Measurements from ENCODE around the gene IKZF4.

IKZF4 gene

DNA sequence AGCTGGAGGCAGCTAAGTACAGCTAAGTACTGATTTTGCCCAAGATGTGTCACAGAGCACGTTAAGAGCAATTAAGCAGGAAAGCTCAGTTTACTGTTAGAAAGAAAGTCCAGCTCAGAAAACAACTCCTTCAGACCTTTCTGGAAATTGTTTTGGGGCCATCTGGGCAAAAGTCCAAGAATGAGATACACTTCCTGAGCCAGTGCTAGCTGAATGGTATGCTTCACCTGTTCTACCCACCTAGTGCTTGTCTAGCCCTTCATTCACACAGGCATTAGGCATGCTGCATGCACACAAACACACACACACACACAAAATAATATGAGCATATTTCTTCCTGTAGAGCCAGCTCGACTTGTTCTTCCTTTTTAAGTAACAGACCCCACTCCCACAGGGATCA, 6.6 kb upstream of the IKZF4 start:
- H3K27ac Mint-ChIP-seq, result peak overlapping the region in 1 of 2 donors; percentile 67
- H3K27me3 Mint-ChIP-seq, result no peaks in the 10 kb centered on the region
- peaks cover 51% of the 10 kb centered on the region for H3K4me1 Mint-ChIP-seq
- ATAC-seq (no peak), DNase-seq (no peak)
- H3K9me3 Mint-ChIP-seq, result no peaks in the 10 kb centered on the region
- H3K4me3 Mint-ChIP-seq, result no peak overlapping the region

DNA sequence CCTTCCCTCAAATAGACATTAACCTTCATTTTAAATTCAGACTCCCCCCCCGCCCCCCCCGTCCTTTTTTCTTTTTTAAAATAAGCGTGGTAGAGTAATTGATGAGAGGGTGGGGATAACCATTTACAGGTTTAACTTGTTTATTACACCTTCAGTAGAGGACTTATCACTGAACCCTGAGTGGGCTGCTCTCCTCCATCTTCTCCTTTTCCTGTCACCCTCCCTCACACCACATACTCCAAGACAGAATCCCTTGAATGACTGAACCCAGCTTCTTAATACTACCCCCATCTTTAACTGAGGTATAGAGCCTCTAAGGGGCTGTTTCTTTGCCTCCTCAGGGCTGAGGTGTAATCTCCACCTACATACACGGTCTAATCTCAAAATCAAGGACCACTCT, 3.7 kb upstream of the IKZF4 start:
- H3K4me3 Mint-ChIP-seq, result no peak overlapping the region

GRCh38 chr12:56018356-56018755, 2.5 kb upstream of the IKZF4 start:
- Mint-ChIP-seq H3K4me1 (peaks cover 60% of the 10 kb centered on the region), H3K9me3 (no peaks in the 10 kb centered on the region), H3K27ac (no peak overlapping the region), H3K4me3 (no peak overlapping the region), H3K27me3 (no peaks in the 10 kb centered on the region)
- ATAC-seq, result no peak
- no peak for DNase-seq

More for the DNA sequence above, 3.7 kb upstream of the IKZF4 start:
- Mint-ChIP-seq H3K27me3 (no peaks in the 10 kb centered on the region), H3K4me1 (peaks cover 49% of the 10 kb centered on the region), H3K9me3 (no peaks in the 10 kb centered on the region), H3K27ac (no peak overlapping the region)
- no peak for ATAC-seq
- DNase-seq, result no peak

GRCh38 chr12:56021889-56022497, 1.1 kb downstream of the IKZF4 start:
- ATAC-seq, result peak; percentile 11
- no peak for DNase-seq
- no peaks in the 10 kb centered on the region for H3K9me3 Mint-ChIP-seq

GRCh38 chr12:56028511-56029165, 7.8 kb downstream of the IKZF4 start:
- Mint-ChIP-seq H3K27ac (peak overlapping the region in 1 of 2 donors; percentile 2), H3K4me1 (peaks cover 85% of the 10 kb centered on the region), H3K4me3 (peak overlapping the region in 1 of 2 donors; percentile 19), H3K9me3 (no peaks in the 10 kb centered on the region), H3K27me3 (no peaks in the 10 kb centered on the region)
- no peak for ATAC-seq
- DNase-seq, result no peak

More at GRCh38 chr12:56021889-56022497, 1.1 kb downstream of the IKZF4 start:
- Mint-ChIP-seq H3K4me3 (peak overlapping the region; percentile 95 to 99), H3K4me1 (peaks cover 65% of the 10 kb centered on the region), H3K27ac (peak overlapping the region; percentile 97 to 100), H3K27me3 (no peaks in the 10 kb centered on the region)

DNA sequence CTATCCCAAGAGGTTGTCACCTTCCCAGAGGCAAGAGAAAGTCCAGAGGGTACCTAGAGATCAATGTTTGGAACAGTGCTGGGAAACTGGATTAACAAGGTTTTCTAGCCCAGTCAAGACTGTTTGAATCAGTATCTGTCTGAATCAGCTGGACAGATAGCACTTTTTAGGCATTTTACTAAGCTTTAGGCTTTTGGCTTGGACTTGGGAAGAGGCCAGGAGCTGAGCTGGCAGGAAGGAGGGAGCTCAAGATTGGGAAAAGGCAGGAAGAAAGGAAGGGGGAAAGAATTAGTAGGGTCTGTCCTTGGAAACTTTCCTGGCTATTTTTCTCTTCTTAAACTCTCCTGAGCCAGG, 8.3 kb downstream of the IKZF4 start:
- Mint-ChIP-seq H3K9me3 (no peaks in the 10 kb centered on the region), H3K4me1 (peaks cover 86% of the 10 kb centered on the region), H3K27ac (no peak overlapping the region), H3K27me3 (no peaks in the 10 kb centered on the region), H3K4me3 (peak overlapping the region in 1 of 2 donors; percentile 19)
- DNase-seq, result no peak
- ATAC-seq, result no peak

GRCh38 chr12:56029666-56030293, 8.9 kb downstream of the IKZF4 start:
- Mint-ChIP-seq H3K4me3 (no peak overlapping the region), H3K9me3 (no peaks in the 10 kb centered on the region), H3K4me1 (peaks cover 92% of the 10 kb centered on the region), H3K27ac (no peak overlapping the region), H3K27me3 (no peaks in the 10 kb centered on the region)
- ATAC-seq (peak; percentile 24), DNase-seq (peak; percentile 41 to 44)

- peak overlapping the region; percentile 30 to 70 for H3K27ac Mint-ChIP-seq
- ATAC-seq, result peak; percentile 56
These were observed 11.1 kb downstream of the IKZF4 start for GRCh38 chr12:56031987-56032386.

GRCh38 chr12:56034586-56035332, 13.9 kb downstream of the IKZF4 start:
- ATAC-seq (peak; percentile 89), DNase-seq (peak; percentile 67 to 84)
- Mint-ChIP-seq H3K4me1 (peaks cover 99% of the 10 kb centered on the region), H3K4me3 (peak overlapping the region; percentile 71 to 75), H3K9me3 (no peaks in the 10 kb centered on the region), H3K27me3 (no peaks in the 10 kb centered on the region), H3K27ac (peak overlapping the region; percentile 79 to 92)

More at GRCh38 chr12:56031987-56032386, 11.1 kb downstream of the IKZF4 start:
- DNase-seq, result peak; percentile 38 to 48
- Mint-ChIP-seq H3K9me3 (no peaks in the 10 kb centered on the region), H3K27me3 (no peaks in the 10 kb centered on the region), H3K4me3 (peak overlapping the region; percentile 69 to 72), H3K4me1 (peaks cover 99% of the 10 kb centered on the region)

DNA sequence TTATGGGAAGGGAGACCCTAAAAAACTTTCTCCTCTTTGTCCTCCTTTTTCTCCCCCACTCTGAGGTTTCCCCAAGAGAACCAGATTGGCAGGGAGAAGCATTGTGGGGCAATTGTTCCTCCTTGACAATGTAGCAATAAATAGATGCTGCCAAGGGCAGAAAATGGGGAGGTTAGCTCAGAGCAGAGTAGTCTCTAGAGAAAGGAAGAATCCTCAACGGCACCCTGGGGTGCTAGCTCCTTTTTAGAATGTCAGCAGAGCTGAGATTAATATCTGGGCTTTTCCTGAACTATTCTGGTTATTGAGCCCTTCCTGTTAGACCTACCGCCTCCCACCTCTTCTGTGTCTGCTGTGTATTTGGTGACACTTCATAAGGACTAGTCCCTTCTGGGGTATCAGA, 16.3 kb downstream of the IKZF4 start:
- peaks cover 93% of the 10 kb centered on the region for H3K4me1 Mint-ChIP-seq
- ATAC-seq, result no peak
- H3K4me3 Mint-ChIP-seq, result peak overlapping the region; percentile 75 to 78
- no peaks in the 10 kb centered on the region for H3K27me3 Mint-ChIP-seq
- H3K27ac Mint-ChIP-seq, result peak overlapping the region in 1 of 2 donors; percentile 96
- H3K9me3 Mint-ChIP-seq, result no peaks in the 10 kb centered on the region
- DNase-seq, result no peak

- Mint-ChIP-seq H3K27me3 (no peaks in the 10 kb centered on the region), H3K9me3 (no peaks in the 10 kb centered on the region), H3K27ac (peak overlapping the region in 1 of 2 donors; percentile 21), H3K4me1 (peaks cover 90% of the 10 kb centered on the region), H3K4me3 (peak overlapping the region; percentile 60 to 63)
- ATAC-seq (no peak), DNase-seq (no peak)
These were observed 17.3 kb downstream of the IKZF4 start for GRCh38 chr12:56038022-56038655.

DNA sequence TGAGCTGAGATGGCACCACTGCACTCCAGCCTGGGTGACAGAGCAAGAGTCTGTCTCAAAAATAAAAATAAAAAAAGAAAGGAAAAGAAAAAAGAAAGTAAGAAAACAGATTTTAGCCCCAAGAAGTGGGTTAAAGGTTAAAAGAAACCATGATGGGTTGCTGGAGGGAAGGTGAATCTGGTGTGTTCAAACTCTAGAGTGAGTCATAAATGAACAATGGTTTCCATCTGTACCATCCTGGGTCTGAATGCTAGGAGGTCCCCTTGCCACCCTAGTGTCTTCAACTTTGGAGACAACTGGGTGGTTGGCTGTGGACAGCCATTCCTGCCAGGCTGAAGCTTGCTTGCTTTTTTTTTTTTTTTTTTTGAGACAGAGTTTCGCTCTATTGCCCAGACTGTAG, 19.3 kb downstream of the IKZF4 start:
- Mint-ChIP-seq H3K4me3 (peak overlapping the region; percentile 93 to 100), H3K27ac (peak overlapping the region; percentile 86 to 95), H3K27me3 (no peaks in the 10 kb centered on the region), H3K9me3 (no peaks in the 10 kb centered on the region), H3K4me1 (peaks cover 84% of the 10 kb centered on the region)
- DNase-seq (peak; percentile 16 to 40), ATAC-seq (peak; percentile 47)

- ATAC-seq (peak; percentile 8), DNase-seq (no peak)
- H3K9me3 Mint-ChIP-seq, result no peaks in the 10 kb centered on the region
- H3K4me3 Mint-ChIP-seq, result peak overlapping the region; percentile 93 to 100
- peaks cover 81% of the 10 kb centered on the region for H3K4me1 Mint-ChIP-seq
- peak overlapping the region; percentile 94 to 95 for H3K27ac Mint-ChIP-seq
- no peaks in the 10 kb centered on the region for H3K27me3 Mint-ChIP-seq
These were observed 20.2 kb downstream of the IKZF4 start for GRCh38 chr12:56040963-56041551.

DNA sequence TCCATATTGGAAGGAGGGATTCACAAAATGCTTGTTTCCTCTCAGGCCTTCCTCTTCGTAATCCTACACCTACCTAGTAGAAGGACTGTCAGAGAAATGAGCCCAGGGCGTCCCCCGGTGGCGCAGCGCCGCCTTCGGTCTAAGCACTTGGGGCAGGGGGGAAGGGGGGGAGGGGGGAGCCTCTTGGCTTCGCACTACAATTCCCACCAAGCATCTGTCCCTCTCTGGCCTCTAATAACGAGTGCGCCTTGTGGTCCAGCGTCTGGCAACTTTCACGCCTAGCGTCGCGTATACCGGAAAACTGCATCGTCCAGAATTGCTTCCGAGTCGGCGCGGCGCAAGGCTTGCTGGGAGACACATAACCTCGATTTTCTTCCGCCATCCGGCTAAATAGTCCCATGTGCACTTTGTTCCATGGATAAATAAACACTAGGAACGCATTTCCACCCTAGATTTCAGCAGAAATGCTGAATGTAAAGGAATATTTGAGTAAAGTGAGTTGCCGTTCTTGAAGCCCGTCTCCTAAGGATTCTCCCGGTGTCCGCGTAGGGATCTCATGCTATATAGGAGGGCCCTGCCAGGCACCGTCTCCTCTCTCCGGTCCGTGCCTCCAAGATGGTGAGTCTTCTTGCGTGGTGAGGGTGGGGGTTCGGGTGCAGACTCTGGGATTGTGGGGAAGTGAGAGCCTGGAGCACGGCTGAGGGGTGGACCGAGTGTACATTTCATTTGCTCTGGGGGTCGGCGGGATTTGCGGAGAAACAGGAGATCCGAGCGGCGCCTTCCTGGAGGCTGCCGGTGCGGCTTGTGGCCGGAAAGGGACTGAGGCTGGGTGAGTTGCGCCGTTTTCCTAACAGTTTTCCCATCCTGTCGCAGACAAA, 20.9 kb downstream of the IKZF4 start, which contains the start of gene RPS26:
RPS26 (plus strand) TSS at position 367 of the 878 bp plus-strand sequence; CDS start at position 616, 249 bp downstream.
- Mint-ChIP-seq H3K27ac (peak within 1 kb of the TSS; percentile 98 to 99), H3K27me3 (no peaks in the 10 kb centered on the region), H3K9me3 (no peaks in the 10 kb centered on the region), H3K4me3 (peak within 1 kb of the TSS; percentile 93 to 100), H3K4me1 (peaks cover 81% of the 10 kb centered on the region)
- DNase-seq, result peak; percentile 92 to 96
- peak; percentile 94 for ATAC-seq

Data from stimulated activated naive CD8-positive, alpha-beta T cell treated with anti-CD3 and anti-CD28 coated beads, Interleukin-15, amount 100 ng/mL, for 72 hours (primary cell).